Osteocyte (in vitro differentiated cells): ENCODE results near the gene NECTIN1. TPM values are rescaled to one million over a fixed set of nuclear protein-coding genes. Genes with fewer than 3 reads are reported as not detected.

Experiments used
- DNase-seq: peaks from one replicate; pipeline ENCODE4 v3.0.0; 2021; ENCODE audit warnings: mixed read lengths; ENCODE audit not compliant: unreplicated experiment; ENCODE audit errors: extremely low spot score
- H3K27ac Mint-ChIP-seq: one replicate; pipeline ENCODE4 v1.8.0; 2021; ENCODE audit warnings: mild to moderate bottlenecking, mixed read lengths; ENCODE audit not compliant: unreplicated experiment
- H3K27me3 Mint-ChIP-seq: one replicate; pipeline ENCODE4 v1.8.0; 2021; ENCODE audit warnings: mixed read lengths; ENCODE audit not compliant: unreplicated experiment
- H3K36me3 Mint-ChIP-seq: one replicate; pipeline ENCODE4 v1.8.0; 2021; ENCODE audit warnings: mixed read lengths; ENCODE audit not compliant: unreplicated experiment
- H3K4me1 Mint-ChIP-seq: one replicate; pipeline ENCODE4 v1.8.0; 2021; ENCODE audit warnings: mixed read lengths; ENCODE audit not compliant: unreplicated experiment
- H3K4me3 Mint-ChIP-seq: one replicate; pipeline ENCODE4 v1.8.0; 2021; ENCODE audit warnings: mild to moderate bottlenecking, moderate library complexity, mixed read lengths; ENCODE audit not compliant: unreplicated experiment
- H3K9me3 Mint-ChIP-seq: one replicate; pipeline ENCODE4 v1.8.0; 2021; ENCODE audit warnings: mixed read lengths; ENCODE audit not compliant: unreplicated experiment
- CTCF ChIP-seq: fragments of 200-600 bp; sonication (generic); IDR thresholded peaks from 2 replicates; pipeline ENCODE4 v1.5.0; 2021; ENCODE audit warnings: antibody characterized with exemption, mild to moderate bottlenecking, moderate library complexity
- total RNA-seq: library from RNA; stranded (reverse); gene quantifications from 2 replicates; pipeline ENCODE4 v1.2.1, GENCODE V29; 2021

Gene NECTIN1
- total RNA-seq, 1 donor from 2014 or later = 7.2 TPM

GRCh38 chr11:119618208-119618909, 110.6 kb downstream of the NECTIN1 start:
- TF ChIP-seq CTCF = no peak
- Mint-ChIP-seq H3K36me3 (no peaks in the 10 kb centered on the region), H3K4me1 (peaks cover 16% of the 10 kb centered on the region), H3K4me3 (no peak overlapping the region), H3K9me3 (no peaks in the 10 kb centered on the region), H3K27me3 (peaks cover 5% of the 10 kb centered on the region), H3K27ac (no peak overlapping the region)
- DNase-seq = no peak

GRCh38 chr11:119617340-119617713, 111.7 kb downstream of the NECTIN1 start:
- DNase-seq = no peak
- H3K4me1 Mint-ChIP-seq = peaks cover 16% of the 10 kb centered on the region
- no peak overlapping the region for H3K4me3 Mint-ChIP-seq
- peaks cover 5% of the 10 kb centered on the region for H3K27me3 Mint-ChIP-seq
- no peak overlapping the region for H3K27ac Mint-ChIP-seq
- no peaks in the 10 kb centered on the region for H3K9me3 Mint-ChIP-seq
- H3K36me3 Mint-ChIP-seq = no peaks in the 10 kb centered on the region
- no peak for TF ChIP-seq CTCF

- DNase-seq = no peak
- Mint-ChIP-seq H3K4me1 (peaks cover 16% of the 10 kb centered on the region), H3K27me3 (peaks cover 5% of the 10 kb centered on the region), H3K9me3 (no peaks in the 10 kb centered on the region), H3K36me3 (no peaks in the 10 kb centered on the region), H3K4me3 (no peak overlapping the region), H3K27ac (no peak overlapping the region)
- no peak for TF ChIP-seq CTCF
These were observed 112.2 kb downstream of the NECTIN1 start for GRCh38 chr11:119616586-119617339.

DNA sequence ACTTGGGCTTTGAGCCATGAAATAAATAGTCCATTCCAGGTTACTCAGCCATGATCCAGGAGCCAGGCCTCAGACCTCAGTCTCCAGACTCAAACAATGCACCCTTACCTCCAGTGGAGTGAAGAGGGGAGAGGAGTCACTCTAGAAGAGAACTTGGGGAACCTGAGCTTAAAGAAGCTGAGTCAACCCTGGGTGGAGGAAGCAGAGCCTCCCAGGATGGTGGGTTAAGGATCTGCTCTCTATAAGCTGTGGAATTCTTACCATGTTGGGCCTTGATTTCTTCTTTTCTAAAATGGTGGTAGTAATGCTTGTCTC, 113.2 kb downstream of the NECTIN1 start:
- H3K9me3 Mint-ChIP-seq = no peaks in the 10 kb centered on the region
- peak overlapping the region; percentile 54 for H3K27ac Mint-ChIP-seq
- H3K36me3 Mint-ChIP-seq = no peaks in the 10 kb centered on the region
- H3K4me3 Mint-ChIP-seq = no peak overlapping the region
- TF ChIP-seq CTCF = no peak
- H3K27me3 Mint-ChIP-seq = peaks cover 5% of the 10 kb centered on the region
- H3K4me1 Mint-ChIP-seq = peaks cover 16% of the 10 kb centered on the region
- no peak for DNase-seq
